HL-60 (cell line): ENCODE measurements around the gene HOTAIR.

Experiments used
- DNase-seq, 2 experiments: peaks; one replicate each; pipeline ENCODE4 v3.0.0-alpha.2; 2010 to 2020; ENCODE audit warnings: low read depth in 1 of 2, low spot score in 1 of 2
- H3K27ac ChIP-seq: fragments of 250-450 bp; sonication (Bioruptor Pico); replicated peaks from 2 replicates; pipeline ENCODE4 v1.5.1; 2020; ENCODE audit warnings: mild to moderate bottlenecking, moderate library complexity
- H3K27me3 ChIP-seq: fragments of 250-450 bp; sonication (Bioruptor Pico); 2 replicates; pipeline ENCODE4 v1.5.1; 2021; ENCODE audit warnings: mild to moderate bottlenecking, moderate library complexity; ENCODE audit not compliant: insufficient read depth, poor library complexity, severe bottlenecking
- H3K4me3 ChIP-seq: replicated peaks from 2 replicates; pipeline ENCODE4 v1.5.1; 2011; ENCODE audit warnings: mild to moderate bottlenecking, control low read depth, low read length; ENCODE audit not compliant: insufficient read depth
- GABPA ChIP-seq: IDR thresholded peaks from 2 replicates; pipeline ENCODE4 v1.6.1; 2012; ENCODE audit warnings: low read depth
- POLR2AphosphoS5 ChIP-seq: IDR thresholded peaks from 2 replicates; pipeline ENCODE4 v1.6.1; 2012; ENCODE audit warnings: low read depth
- SPI1 ChIP-seq: IDR thresholded peaks from 2 replicates; pipeline ENCODE4 v1.6.1; 2012; ENCODE audit warnings: low read depth, mild to moderate bottlenecking, borderline replicate concordance
- TF ChIP-seq, protein P1 (sequence below): IDR thresholded peaks from one replicate; pipeline ENCODE4 v1.5.1; 2011; ENCODE audit warnings: low read length, control low read depth, inconsistent platforms; ENCODE audit not compliant: insufficient read depth
- TF ChIP-seq, protein P2 (sequence below): IDR thresholded peaks from 2 replicates; pipeline ENCODE4 v1.6.1; 2012; ENCODE audit warnings: low read depth; ENCODE audit not compliant: insufficient replicate concordance

HOTAIR gene

DNA sequence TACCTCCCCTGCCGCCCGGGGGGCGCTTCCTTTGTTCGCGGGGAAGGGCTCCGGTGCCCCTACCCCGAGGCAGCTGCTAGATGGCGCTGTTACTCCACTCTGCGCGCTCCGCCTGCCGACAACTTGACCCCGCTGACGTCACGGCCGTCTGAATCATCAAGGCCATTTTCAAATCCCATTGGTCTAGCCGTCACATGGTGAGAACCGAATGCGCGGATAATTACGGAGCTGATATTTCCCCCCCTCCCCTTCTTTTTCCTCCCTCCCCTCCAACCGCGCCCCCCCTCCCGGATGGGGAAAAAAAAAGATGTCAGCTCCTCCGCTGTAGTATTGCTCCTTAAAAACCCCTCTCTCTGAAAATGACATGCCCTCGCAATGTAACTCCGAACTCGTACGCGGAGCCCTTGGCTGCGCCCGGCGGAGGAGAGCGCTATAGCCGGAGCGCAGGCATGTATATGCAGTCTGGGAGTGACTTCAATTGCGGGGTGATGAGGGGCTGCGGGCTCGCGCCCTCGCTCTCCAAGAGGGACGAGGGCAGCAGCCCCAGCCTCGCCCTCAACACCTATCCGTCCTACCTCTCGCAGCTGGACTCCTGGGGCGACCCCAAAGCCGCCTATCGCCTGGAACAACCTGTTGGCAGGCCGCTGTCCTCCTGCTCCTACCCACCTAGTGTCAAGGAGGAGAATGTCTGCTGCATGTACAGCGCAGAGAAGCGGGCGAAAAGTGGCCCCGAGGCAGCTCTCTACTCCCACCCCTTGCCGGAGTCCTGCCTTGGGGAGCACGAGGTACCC lies 10.3 kb upstream of the HOTAIR start, which contains the start of gene HOXC10:
TSS of gene HOXC10 (plus strand) at position 246 of the 791 bp plus-strand sequence. CDS start at position 360, 114 bp downstream.
- DNase-seq = peak in 1 of 2 experiments; percentile 58
- Histone ChIP-seq H3K27me3 (peaks cover 42% of the 10 kb centered on the region), H3K4me3 (no peak within 1 kb of the TSS), H3K27ac (peak within 1 kb of the TSS; percentile 69)
- TF ChIP-seq POLR2AphosphoS5 (no peak), GABPA (no peak), SPI1 (no peak)
- TF ChIP-seq, protein P1, sequence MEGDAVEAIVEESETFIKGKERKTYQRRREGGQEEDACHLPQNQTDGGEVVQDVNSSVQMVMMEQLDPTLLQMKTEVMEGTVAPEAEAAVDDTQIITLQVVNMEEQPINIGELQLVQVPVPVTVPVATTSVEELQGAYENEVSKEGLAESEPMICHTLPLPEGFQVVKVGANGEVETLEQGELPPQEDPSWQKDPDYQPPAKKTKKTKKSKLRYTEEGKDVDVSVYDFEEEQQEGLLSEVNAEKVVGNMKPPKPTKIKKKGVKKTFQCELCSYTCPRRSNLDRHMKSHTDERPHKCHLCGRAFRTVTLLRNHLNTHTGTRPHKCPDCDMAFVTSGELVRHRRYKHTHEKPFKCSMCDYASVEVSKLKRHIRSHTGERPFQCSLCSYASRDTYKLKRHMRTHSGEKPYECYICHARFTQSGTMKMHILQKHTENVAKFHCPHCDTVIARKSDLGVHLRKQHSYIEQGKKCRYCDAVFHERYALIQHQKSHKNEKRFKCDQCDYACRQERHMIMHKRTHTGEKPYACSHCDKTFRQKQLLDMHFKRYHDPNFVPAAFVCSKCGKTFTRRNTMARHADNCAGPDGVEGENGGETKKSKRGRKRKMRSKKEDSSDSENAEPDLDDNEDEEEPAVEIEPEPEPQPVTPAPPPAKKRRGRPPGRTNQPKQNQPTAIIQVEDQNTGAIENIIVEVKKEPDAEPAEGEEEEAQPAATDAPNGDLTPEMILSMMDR = no peak
- TF ChIP-seq, protein P2, sequence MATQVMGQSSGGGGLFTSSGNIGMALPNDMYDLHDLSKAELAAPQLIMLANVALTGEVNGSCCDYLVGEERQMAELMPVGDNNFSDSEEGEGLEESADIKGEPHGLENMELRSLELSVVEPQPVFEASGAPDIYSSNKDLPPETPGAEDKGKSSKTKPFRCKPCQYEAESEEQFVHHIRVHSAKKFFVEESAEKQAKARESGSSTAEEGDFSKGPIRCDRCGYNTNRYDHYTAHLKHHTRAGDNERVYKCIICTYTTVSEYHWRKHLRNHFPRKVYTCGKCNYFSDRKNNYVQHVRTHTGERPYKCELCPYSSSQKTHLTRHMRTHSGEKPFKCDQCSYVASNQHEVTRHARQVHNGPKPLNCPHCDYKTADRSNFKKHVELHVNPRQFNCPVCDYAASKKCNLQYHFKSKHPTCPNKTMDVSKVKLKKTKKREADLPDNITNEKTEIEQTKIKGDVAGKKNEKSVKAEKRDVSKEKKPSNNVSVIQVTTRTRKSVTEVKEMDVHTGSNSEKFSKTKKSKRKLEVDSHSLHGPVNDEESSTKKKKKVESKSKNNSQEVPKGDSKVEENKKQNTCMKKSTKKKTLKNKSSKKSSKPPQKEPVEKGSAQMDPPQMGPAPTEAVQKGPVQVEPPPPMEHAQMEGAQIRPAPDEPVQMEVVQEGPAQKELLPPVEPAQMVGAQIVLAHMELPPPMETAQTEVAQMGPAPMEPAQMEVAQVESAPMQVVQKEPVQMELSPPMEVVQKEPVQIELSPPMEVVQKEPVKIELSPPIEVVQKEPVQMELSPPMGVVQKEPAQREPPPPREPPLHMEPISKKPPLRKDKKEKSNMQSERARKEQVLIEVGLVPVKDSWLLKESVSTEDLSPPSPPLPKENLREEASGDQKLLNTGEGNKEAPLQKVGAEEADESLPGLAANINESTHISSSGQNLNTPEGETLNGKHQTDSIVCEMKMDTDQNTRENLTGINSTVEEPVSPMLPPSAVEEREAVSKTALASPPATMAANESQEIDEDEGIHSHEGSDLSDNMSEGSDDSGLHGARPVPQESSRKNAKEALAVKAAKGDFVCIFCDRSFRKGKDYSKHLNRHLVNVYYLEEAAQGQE = no peak

DNA sequence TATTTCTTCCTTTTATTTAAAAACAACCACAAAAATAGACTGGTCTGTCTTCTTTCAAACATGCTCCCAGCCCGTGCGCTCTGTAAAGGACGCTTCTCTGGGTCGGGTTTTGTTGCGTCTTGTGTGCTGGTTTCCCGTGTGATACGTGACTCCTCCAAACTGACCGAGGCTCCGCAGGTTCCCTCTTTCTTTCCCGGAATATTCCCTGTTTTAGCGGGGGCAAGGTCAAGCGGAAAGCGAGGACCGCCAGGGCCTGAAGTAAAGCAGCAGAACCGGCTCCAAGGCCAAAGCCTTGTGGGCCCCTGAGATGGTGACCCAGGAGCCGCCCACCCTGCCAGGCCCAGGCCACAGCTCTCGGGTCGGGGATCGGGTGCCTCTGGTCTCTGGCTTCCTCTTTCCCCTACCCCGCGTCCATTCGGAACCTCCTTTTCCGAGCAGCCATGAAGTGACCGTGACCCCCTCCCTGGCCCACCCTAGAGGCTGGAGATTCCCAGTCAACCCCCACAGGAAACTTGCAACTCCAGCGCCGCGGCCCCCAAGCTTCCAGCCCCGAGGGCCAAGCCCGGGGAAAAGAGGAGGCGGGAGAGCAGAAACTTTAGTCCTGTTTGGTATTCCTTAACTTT lies 9.3 kb upstream of the HOTAIR start:
- Histone ChIP-seq H3K27ac (peak overlapping the region; percentile 69), H3K4me3 (no peak overlapping the region), H3K27me3 (peaks cover 41% of the 10 kb centered on the region)
- TF ChIP-seq, protein P1 = no peak
- TF ChIP-seq GABPA = no peak
- TF ChIP-seq, protein P2 = no peak
- TF ChIP-seq SPI1 = no peak
- no peak for TF ChIP-seq POLR2AphosphoS5
- no peak for DNase-seq

DNA sequence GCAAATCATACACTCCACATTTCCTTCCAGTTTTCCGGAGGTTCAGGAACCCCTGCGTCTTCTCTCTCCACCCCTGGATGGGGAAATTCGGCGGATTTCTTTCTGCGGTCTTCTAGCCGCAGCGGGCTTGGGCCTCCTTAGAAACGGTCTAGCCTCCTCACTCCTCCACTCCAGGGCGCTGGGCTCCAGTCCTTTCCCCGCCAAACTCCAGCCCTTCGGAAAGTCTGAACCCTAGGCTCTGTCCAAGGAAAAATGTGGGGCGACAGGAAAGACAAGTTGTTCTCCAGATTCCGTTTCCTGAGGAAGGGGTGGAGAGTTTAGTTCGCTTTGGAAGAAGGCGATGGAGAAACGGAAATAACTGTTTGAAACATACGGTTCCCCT lies 8.8 kb upstream of the HOTAIR start:
- TF ChIP-seq, protein P1 = no peak
- TF ChIP-seq SPI1 (no peak), POLR2AphosphoS5 (no peak), GABPA (no peak)
- TF ChIP-seq, protein P2 = no peak
- DNase-seq = peak in 1 of 2 experiments; percentile 62
- Histone ChIP-seq H3K27me3 (peaks cover 46% of the 10 kb centered on the region), H3K4me3 (no peak overlapping the region), H3K27ac (peak overlapping the region; percentile 69)
